Inferior parietal cortex (tissue), 1 donor: ENCODE data around the gene SLC6A20.

ENCODE experiments used
- DNase-seq: peaks from one replicate; pipeline ENCODE4 v3.0.0-alpha.2; 2016; ENCODE audit errors: extremely low spot score

The SLC6A20 gene

DNA sequence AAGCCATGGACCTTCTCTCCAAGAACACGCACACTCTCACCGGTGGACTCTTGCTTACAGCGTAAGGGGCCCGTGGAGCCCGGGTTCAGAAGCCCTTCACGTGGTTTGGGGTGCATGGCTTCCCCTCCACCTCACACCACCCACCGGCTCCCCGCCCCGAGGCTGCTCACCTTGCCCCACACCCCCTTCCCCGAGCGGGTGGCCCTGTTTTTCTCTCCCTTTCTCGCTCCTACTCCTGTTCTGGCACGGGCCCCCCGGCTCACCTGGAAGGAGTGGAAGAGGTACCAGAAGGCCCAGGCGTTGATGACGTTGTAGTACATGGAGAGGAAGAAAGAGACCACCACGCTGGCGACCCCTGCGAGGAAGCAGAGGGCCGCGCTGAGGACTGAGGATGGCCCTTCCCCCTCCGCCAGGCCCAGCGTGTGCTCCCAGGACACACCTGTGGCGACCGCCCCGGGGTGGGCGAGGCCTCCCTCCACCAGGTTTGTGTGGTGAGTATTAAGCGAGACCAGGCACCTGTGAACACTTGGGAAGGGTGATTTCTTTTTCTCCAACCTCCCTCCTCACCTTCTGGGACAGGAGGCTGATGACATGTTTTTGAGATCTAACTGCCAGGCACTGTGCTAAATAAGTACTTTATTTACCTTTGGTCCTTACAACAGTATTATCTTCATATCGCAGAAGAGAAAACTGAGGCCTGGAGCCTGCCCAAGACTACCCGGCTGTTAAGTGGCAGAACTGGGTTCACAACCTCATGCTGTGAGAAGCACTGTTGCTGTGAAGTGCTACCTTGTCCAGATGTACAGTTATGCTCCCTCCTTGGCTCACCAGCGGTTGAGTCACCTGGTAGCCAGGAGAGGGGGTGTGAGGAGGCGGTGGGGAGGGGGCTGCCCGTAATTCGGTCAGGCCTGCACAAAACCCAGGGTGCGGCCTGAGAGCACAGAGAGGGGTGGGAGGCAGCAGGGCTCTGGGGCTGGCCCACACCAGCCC lies 16.3 kb downstream of the SLC6A20 start:
- DNase-seq: no peak

DNA sequence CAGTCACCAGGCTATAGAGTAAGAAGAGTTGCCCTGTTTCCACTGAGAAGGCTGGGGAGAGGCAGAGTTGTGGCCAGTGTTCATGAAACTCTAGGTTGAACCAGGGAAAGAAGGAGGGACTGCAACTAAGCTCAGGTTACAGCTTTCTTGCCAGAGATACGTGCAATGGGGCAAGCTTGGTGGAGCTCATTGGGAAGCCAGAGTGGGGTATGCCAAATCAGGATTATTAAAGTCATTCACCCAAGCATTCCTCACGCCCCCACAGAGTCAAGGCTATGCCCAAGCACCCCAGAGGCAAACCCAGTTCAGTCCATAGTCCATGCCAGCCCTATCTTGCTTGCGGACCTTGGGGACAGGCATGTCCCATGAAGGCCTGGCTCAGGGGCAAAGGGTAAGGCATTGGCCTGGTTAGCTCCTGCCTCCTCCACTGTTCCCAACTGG lies 17.6 kb downstream of the SLC6A20 start:
- no peak for DNase-seq

DNA sequence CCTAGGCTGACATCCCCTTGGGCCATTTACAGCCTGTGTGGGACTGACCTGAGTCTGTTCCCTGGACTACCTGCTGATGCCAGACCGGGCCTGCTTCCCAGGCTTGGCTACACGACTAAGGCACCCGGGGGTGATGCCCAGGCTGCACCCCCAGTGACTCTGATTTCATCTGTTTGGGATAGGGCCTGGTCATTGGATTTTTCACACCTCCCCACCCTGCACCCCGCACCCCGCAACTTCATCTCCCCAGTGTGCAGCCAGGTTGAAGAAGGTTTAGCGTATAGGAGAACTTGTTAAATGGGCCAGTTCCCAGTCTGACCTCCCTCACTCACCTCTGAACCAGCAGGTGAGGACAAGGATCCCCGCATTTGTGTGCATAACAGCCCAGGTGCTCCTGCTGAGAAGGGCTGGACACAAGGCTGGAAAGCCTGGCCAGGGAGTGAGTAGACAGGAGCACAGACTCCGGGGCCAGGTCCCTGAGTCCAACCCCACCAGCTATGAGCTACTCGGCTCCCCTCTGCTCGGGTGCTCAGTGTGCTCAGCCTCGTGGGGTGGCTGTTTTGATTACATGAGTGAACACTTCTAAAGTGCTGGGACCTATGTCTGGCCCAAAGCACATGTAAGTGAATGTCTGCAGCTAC lies 18.5 kb downstream of the SLC6A20 start:
- no peak for DNase-seq

DNA sequence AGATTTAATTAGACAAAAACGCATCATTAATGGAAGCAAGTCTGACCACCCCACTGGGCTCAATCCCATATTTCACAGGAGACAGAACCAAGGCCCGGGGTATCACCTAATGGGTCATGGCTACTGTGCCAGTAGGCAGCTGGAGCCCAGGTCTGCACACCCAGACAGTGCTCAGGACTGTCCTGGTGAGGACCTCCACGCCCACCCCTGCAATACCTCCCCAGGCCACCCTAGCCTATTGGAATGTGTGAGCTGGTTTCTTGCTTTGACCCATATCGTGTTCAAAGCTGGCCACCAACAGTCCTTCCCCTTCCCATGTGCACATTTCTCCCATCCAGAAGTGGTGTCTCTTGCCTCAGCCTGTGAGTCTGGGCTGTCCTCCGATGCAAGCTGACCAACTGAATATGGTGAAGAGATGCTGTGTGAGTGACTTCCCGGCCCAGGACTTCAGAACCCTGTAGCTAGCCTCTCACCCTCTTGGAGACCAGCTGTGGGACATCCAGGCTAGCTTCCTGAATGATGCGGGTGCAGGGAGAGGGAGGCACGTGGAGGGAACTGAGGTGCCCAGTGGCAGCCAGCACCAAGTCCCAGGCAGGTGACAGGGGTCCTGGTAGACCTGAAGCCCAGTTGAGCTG lies 19.1 kb downstream of the SLC6A20 start:
- no peak for DNase-seq

DNA sequence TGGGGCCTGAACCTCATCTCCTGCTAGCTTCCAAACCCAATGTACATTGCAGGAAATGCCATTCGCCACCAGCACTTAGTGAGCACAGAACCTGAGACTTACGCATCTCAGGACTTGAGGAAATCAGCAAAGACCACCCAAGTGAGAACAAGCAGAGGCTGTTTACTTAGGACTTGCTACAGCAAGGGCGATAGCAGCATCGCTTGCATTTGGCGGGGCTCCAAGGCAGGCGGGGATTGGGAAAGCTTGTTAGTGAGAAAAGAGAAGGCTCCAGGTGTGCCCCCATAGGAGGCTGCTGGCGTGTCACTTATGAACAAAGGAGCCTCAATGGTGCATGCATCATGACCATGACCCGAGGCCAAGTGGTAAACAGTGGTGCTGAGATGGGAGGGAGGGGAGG lies 19.7 kb downstream of the SLC6A20 start:
- no peak for DNase-seq

DNA sequence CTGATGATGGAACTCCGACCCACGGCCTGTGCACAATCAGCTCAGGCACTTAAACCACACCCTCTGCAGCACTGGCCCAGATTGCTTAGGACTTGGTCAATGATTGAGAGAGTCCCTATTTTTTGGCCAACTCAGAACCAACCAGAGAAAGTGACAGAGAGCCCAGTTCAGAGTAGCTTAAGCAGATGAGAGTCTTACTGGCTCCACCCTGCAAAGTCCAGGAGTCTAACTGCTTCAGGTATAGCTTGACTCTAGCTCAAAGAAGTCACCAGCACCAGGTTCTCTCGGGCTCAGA lies 20.1 kb downstream of the SLC6A20 start:
- no peak for DNase-seq

DNA sequence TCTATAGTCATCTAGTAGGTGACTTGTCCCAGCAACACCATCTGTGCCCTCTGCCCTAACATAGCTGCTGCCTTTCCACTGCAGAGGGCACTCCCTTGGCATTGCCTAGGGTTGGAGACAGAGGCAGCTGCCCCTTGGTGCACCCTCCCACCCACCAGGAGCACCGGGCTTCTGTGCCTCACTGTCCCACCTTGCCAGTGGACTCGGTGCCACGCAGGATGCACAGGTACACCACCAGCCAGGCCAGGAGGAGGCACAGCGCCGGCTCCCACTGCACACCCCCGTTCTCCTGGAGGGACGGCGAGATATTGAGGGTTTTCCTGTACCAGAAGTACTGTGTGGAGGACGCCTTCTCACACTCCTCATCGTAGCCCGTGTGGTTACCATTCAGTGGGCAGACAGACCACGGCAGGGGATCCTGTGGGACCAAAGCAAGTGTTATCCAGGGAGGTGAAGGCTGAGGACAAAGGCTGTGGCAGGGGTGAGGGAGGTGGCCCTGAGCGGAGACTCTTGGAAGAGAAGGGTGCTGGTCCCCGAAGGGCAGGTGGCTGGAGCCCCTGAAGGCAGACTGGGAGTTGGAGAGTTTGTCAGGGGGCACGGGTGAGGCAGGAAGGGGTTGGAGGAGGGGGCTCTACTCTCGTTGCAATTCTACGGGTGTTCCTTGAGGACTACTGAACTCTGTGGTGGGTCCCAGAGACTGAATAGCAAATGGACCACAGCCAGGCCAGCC lies 20.6 kb downstream of the SLC6A20 start:
- no peak for DNase-seq

DNA sequence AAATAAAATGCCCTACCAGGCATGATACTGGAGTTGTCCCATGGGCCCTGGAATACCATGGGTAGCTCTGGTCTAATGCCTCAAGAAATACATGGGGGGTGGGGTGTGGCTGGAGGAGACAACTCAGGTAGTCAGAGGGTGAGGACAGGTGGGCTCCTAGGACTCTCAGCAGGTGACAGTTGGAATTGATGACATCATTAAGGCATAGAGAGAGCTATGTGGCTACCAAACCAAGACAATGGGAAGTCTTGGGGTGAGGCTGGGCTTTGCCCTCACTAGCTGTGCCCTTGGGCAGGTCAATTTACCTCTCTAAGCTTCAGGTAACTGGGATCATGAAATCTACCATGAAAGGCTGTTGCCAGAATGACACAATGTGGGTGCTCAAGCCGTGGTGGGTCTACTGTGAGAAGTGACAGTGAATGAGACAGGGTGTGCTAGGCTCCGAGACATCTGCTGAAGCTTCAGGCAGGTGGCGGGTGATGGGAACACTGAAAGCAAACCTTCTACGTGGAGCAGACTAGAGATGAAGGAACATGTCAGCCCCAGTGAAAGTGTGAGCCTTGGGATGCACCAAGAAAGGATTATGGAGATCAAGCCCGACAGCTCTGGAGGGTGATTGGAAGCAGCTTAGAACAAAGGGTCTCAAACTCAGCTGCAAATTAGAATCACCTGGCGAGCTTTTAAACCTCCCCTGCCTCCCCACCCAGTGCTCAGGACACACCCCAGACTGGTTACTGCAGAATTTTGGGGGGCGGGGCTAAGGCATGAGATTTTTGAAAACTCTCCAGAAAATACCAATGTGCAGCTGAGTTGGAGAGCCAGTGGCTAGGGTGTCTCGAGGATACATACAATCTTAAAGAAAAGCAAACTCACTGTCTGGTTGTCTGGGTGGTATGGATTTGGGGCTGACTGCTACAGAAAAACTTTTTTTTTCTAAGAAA lies 21.5 kb downstream of the SLC6A20 start:
- DNase-seq: no peak

DNA sequence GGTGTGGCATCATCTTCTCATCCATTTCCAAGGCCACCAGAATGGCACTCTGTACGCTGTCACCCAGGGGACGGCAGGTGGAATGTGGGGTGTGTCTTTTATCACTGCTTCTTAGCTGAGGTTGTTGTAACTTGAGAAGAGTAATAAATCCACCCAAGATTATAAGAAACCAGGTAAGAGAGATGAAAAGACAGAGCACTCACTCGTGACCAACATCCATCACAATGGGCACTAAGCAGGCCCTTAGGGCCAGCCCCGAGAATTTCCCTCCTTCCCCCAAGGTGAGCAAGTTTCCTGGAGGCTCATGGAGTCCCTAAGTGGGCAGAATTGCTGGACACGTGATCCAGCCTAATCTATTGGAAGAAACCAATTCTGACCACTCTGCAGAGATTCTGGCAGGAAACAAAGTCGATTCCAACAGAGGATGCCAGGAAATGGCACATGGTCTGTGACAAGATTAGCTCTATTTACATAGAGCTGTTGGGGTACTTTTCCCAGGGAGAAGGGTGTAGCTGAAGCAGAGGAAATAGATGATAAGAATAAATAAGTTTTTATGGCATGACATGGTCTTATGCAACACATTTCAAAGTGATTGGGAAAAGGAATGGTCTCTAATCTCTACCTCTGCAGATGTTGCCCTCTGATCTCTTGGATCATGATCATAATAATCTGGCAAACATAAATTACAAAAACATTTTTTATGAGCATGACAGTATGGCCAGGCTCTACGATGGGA lies 22.5 kb downstream of the SLC6A20 start:
- DNase-seq: no peak

DNA sequence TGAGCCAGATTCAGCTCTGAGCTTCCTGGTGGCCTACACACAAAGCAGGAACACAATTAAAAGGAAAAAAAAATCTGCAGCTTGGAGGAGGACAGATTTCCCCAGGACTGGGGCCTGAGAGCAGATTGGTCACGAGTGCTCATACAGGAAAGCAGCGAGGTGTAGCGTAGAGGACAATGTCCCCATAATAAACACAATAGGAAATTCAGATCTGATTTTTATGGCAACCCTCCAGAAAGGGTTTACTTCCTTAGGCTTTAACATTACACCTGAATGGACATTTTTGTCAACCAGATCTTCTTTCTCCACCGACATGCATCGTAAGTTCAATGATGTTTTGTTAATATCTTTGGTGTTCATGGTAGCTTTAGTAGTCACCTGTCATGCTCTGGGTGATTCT lies 23.3 kb downstream of the SLC6A20 start:
- no peak for DNase-seq

DNA sequence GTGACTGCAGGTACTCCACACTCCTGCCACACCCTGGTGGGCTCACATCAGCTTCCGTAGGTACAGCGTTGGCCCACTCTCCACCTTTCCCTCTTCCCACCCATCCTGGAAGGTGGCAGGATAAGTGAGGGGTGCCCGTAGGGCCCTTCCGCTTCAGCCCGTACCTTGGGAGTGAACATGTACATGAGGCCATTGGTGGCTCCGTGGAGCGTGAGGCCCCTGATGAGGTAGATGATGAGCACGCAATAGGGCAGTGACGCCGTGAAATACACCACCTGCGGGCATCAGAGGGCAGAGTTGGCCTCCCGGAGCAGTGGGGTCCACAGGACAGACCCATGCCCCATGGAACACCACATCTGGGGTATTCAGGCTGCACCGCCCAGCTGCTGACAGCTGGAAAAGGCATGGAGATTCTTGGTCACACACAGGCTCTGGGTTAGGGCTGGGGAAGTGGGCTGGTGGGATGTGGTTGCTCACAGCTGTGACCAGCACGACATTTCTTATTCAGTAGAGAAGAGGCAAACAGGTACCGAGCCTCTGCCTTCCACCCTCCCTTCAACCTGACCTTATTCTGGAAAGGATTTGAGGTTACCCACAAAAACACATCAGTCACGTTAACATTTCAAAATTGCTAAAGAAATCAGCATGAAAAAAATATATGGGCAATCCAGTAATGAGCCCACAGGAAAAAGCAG lies 23.8 kb downstream of the SLC6A20 start:
- no peak for DNase-seq

DNA sequence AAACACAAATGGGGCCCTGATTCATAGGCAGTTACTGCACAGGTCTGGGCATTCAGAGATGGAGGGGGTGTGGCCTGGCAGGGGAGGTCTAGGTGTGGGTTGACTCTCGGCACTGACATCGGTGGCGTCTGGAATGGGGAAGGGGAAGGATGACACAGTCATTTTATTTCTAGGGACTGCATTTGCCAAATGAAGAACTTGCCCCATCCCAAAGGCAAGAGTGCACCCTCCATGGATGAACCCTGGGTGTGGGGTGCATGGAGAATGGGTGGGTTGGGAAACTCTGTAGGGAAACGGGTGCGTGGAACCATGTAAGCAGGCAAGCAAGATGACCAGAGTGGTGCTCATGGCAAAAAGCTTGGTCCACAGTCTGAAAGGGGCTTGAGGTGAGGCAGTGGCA lies 24.5 kb downstream of the SLC6A20 start:
- no peak for DNase-seq

DNA sequence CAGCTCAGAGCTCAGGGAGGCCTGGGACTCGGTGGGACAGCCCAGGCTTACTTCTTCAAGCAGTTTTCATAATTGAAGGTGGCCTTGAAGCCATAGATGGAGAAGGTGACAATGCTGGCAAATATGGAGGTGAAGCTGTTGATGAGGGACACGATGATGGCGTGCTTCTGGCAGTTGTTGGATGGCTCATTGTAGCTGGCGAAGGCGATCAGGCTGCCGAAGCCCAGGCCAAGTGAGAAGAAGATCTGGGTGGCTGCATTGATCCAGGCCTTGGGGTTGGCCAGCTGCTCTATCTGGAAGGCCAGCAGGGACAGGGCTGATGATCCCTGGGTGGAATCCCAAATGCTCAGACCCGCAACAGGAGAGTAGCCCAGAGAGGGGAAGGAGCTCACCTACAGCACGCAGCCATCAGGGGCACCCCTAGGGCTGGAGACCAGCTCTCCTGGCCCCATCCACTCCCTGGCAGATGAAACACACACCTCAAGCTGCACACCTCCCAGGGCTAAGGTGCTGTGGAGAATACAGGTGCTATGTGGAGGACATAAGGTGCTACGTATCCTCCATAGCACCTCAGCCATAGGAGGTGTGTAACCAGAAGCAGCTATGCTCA lies 25.1 kb downstream of the SLC6A20 start:
- no peak for DNase-seq

DNA sequence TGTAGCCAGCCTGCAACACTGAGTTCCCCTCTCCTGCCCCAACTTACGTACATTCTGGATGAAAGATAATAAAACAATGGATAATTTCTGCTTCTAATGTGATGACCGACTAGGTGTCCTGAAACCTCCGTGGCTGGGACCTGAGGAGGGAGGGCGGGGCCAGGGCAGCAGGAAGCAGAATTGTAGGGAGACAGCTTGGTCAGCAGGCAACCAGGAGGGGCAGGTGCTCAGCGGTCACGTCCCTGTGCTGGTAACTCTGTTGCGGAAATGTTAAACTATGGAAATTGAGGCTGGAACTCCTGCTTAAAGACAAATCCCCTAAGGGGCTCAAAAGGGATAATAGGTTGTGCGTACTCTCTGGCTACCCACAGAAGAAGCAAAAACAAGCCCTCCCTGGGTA lies 30.4 kb downstream of the SLC6A20 start:
- DNase-seq: no peak

DNA sequence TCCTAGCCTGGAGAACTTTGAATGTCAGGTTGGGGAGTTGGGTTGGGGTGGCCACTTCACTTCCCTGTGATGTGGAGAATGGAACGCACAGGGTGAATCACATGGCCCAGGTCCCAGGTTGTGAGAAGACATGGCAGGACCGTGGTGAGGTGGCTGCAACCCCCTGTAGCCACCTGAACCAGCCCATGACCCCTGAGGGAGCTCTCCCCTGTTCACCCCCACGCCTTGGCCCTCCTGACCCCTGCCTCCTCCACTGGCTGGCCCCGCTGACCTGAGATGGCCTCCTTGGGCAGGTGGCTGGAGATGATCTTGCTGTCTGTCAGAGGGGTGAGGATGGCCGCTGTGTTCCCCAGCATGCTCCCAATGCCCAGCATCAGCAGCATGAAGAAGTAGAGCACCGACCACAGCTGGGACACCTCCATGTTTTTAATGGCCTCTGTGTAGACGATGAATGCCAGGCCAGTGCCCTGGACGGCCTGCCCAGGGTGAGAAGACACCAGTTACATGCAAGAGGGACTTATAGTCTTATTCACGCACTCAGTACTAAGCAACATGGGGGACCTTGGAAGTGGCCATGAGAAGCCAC lies 31.0 kb downstream of the SLC6A20 start:
- no peak for DNase-seq

DNA sequence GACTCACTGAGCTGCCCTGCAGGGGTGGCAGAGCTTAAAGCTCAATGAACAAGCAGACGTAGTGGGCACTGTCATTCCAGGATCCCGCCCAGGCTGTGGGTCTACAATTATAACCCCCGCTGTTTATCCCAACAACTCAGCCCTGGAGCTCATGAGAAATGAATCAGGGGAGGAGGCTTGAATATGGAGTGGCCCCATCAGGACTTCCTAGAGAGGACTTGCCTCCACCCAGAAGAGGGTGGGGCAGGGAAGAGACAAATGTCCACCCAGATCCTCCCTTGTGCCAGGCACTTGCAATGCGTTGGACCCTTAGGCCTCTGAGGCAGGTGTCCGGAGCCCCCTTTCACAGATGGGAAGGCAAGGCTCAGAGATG lies 33.0 kb downstream of the SLC6A20 start:
- DNase-seq: no peak

DNA sequence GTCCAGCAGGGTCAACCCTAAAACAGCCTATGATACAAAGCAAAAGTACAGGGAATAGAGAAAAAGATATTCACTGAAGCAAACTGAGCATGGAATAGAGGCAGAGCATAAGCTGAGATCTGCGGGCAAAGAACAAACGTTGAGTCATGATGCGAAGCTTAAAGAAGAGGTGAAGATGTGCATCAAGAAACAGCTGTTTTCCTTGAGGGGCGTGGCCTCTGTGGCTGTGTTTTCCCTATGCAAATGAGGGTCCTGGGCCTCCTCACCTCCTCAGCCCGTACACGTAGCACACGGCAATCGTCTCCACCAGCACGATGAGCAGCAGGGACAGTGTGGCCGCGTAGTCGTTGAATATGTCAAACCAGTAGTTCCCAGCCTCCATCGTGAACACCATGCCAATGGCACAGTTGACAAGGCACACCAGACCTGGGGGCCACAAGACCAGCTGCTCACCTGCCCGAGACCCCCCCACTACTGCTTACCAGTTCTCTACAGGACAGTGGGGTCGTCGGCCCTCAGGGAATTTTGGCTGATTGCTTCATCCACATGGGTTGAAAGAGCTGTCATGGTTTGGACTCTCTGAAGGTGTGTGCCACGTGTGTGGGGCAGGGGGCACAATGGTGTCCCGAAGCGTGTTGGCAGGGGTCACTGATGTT lies 33.6 kb downstream of the SLC6A20 start:
- DNase-seq: no peak

DNA sequence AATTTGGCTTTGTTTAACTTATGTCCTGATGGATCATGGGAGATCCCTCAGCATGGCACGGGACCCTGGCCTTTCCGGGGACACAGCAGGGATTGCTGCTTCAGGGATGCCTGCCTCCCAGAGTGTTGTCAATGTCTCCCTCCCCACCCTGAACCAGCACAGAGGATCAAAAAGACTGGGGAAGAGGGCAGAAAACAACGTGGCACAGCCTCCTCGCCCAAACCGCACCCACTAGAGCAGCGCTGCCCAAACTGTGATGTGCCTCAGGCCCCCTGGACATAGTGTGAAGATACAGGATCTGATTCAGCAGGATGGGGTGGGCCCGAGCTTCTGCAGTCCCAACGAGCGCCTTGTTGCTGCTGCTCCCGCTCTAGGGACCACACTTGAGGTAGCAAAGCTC lies 34.5 kb downstream of the SLC6A20 start:
- DNase-seq: no peak
